HG03460 (cell line): Measurements from ENCODE around the gene MPPED1.

Experiments used
- ATAC-seq: cut with Tn5 transposase; IDR thresholded peaks from one replicate; pipeline ENCODE4 v1.9.1; 2021; ENCODE audit not compliant: unreplicated experiment

Gene MPPED1

GRCh38 chr22:43409800-43410199 lies 2.0 kb upstream of the MPPED1 start:
- no peak for ATAC-seq

DNA sequence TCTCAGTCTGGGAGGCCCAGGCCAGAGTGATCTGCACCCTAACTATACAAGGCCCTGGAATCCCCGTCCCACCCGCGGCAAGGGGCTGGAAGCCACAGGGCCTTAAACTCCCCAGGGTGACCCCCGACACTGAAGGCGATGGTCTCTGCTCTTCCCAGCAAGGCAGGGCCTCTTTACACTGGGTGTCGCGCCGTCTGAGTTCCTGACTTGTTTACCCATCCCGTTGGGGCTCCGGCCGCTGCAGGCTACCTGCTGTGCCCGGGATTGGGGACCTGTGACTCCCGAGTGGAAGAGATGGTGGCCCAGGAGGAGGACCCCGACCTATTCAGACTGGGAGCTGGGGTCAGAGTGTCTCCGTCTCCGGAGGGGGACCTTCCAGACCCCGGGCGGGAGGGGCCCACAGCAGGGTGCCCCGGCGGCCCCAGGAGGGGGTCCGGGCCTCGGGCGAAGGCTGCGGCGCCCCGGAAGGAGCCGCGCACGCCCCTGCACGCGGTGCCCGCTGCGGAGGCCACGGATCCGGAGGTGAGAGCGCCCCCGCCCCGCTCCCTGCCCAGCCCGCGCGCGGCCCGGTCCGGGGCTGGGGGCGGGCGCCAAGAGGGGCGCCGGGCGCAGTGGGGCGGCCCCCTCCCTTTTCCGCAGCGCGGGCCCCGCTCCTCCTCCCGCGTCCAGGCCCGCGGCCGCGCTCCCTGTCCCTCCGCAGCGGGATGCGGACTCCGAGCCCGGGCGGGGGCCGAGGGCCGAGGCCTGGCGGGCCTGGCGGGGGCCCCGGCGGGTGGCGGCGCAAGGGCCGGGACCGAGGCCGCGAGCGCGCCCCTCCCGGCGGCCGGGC lies 560 bp upstream of the MPPED1 start:
- no peak for ATAC-seq

- ATAC-seq: no peak
These were observed 1.3 kb downstream of the MPPED1 start for GRCh38 chr22:43412808-43413795.

- no peak for ATAC-seq
These were observed 2.0 kb downstream of the MPPED1 start for GRCh38 chr22:43413826-43414225.

- ATAC-seq: no peak
These were observed 3.9 kb downstream of the MPPED1 start for GRCh38 chr22:43415681-43416080.

GRCh38 chr22:43417555-43417954 lies 5.7 kb downstream of the MPPED1 start:
- ATAC-seq: no peak

DNA sequence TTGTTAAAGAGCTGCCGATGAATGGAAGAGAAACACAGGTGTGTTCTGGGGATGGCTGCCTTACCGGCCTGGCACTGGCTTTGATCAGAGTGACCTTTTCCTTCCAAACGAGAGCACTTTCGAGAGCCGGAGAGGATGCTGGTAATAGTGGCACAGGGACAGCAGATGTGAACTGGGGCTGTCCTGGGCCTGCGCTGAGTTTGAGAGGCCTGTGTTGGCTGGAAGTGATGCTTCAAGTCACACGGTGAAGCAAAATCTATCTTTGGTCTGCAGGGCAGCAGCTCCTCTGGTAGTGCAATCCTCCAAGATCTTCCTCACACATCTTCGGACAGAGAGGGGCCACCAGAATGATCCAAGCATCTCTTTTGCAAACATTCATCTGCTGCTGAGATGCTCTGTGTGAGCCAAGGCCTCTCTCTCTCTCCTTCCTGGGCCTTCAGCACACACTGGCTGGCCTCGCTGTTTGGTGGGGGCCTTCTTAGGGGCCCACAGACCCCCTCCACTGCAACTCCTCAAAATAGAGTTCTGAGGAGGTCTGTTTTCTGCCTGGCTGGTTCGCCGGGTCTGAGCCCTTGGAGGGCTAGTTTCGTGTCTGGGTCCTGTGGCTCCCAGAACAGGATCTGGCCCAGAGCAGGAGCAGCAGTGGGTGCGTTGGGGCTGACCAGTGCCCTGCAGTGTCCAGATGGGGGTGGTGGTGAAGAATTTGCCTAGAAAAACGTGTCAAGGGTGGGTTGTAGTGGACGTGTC lies 6.4 kb downstream of the MPPED1 start:
- ATAC-seq: no peak

DNA sequence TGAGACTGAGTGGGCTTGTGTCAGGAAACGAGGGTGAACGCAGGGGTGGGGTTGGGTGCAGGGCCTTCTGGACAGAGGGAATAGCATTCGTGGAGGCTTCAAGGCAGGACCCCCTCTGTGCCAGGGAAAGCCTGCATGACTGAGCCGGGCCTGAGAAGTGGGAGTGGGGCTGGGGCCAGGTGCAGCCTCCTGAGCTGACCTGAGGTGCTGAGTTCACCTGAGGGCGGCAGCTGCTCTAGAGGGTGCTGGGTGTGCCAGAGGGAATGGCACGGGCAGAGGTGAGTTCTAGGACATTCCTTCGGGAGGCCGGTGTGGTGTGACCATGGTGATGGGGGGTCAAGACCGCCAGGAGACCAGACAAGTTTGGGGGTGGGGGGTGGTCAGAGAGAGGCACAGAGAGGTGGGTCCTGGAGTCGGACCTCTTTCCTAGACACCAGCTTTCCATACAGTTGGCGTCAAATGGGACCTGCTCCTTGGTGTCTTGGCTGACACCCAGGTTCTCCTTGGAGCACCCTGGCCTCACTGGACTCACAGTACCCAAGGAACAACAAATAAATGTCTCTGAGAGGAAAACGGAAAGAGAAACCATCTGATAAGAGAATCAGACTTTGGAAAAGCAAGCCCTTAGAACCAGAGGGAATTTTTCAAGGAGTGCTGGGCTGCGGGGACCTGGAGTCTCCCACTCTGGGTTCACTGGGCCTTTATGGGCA lies 7.7 kb downstream of the MPPED1 start:
- ATAC-seq: no peak

DNA sequence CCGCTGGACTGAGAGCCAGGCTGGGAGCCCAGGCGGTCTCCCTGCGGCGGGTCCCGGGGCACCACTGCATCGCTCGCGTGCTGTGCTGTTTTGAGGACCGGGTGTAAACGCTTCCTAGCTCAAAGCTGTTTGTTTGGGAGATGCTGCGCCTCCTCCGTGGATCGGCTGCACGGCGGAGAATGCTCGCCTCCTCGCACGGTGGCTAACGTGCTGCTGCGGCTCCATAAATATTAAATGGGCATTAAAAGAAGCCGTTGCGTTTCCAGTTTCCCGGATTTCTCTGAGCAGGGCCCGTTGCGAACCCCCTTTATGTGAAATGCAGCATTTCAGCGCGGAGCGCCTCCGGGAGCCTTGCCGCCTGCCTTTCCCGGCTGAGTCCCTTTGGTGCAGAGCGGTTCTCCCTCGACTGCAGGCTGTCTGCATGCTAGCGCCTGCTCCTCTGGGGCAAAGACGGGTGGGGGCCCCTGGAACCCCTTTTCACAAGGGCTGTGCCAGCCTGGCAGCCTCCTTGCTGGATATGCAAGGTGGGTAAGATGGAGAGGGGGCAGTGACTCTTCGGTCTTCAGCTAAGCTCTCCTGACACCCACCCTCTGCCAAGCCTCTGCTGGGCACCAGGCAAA lies 9.3 kb downstream of the MPPED1 start:
- no peak for ATAC-seq

DNA sequence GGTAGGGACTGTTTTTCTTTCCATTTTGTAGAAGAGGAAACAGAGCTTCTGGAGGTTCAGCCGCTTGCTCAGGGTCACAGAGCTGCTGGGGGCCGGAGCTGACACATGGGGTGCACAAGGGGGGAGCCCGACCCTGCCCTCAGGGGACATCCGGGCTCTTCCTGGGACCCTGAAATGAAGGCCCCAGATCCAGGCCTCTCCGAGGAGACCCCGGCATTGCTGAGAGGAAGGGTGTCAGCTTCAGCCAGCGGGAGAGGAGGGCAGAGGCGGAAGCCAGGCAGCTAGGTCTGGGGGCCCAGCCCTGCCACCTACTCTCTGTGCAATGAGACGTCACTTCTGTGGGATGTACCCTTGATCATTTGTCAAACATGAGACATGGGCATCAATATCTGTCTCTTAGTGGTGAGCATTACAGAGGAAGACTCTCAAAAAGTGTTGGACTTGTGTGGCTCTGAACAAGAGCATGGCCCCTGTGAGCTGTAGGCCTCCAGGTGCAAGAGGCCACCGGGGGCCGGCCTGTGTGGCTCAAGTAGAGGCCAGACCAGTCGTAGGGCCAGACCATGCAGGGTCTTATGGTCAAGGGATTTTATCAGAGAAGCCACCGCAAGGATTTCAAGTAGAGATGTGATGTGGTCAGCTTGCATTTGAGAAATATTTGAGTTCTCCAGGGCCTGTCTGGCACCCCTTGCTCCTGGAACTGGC lies 10.3 kb downstream of the MPPED1 start:
- no peak for ATAC-seq

DNA sequence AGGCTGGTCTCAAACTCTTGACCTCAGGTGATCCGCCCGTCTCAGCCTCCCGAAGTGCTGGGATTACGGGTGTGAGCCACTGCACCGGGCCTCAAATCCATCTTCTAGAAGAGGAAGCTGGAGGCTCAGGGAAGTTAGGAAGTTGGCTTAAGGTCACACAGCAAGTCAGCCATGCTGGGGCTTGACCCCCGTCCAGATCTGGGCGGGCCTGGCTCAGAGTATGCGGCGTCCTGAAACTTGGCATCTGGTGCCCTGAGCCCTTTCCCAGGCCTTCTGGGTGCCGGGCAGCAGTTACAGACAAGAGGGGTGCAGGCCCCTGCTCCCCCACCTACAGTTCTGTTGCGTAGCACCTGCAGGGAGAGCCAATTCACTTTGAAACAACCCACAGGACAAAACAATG lies 11.2 kb downstream of the MPPED1 start:
- ATAC-seq: no peak

GRCh38 chr22:43424201-43424600 lies 12.4 kb downstream of the MPPED1 start:
- no peak for ATAC-seq

DNA sequence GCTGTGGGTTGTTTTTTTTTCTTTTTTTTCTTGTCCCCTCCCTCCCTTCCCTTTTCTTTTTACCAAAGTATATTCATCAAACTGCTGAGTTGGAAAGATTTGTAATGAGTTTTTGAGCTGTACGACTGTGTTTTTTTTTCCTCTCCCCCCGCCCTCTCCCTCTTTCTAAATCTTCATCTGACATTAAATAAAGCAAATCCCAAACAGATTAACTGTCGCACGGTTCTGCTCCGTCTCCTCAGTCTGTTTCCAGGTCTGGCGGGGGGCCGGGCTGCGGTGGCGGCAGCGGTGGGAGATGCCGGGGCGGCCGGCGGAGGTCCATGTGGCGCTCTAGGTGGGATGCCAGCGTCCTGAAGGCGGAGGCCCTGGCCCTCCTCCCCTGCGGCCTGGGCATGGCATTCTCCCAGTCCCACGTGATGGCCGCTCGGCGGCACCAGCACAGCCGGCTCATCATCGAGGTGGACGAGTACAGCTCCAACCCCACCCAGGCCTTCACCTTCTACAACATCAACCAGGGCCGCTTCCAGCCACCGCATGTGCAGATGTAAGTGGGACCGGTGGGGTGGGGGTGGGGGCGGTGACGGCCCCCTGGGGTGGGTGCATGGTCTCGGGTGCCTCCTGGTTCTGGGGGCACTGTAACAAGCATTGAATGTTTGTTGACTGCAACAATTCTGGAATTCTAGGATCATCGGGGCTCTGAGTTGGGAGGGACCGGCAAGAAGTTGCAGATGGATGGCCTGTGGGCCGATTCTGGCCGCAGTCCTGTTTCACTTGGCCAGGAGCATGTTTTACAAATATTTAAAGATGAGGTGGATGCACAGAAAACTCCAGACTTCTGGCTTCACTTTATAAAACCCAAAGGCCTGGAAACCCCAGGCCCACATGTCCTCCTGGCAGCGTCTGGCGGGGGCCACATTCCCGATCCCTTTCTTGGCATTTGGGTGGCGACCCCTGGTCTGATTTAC lies 13.1 kb downstream of the MPPED1 start:
- ATAC-seq: no peak

- ATAC-seq: no peak
These were observed 14.4 kb downstream of the MPPED1 start for GRCh38 chr22:43425976-43426785.

- ATAC-seq: no peak
These were observed 15.0 kb downstream of the MPPED1 start for GRCh38 chr22:43426816-43427215.

DNA sequence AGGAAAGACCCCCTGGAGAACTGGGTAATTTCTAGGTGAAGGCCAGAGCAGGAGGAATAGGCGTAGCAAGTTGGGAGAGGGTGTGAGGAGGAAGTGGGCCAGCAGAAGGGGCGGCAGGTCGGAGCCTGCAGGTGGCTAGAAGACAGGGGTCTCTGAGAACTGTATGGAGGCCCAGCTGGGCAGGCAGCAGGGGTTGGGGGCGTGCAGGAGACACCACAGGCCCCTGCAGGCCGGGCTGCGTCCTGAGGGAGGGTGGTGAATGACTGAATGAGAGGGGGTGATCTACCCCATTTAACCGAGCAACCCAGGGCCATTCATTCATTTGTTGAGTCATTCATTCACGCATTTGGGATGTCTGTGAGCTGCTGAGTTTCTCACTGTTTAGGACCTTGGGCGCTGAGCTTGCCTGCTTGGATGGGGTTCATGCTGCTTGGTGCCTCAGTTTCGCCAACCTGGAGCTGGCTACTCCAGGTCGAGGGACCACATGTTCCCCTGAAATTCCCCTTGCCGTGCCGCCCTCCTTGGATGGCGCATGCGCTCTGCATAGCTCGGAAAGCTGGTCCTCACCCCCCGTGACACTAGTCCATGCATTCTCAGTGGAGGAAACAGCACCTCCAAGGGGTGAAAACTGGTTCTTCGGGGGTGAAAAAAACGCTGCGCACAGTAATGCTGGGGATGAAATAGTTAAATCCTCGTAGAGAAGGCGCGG lies 15.6 kb downstream of the MPPED1 start:
- no peak for ATAC-seq

DNA sequence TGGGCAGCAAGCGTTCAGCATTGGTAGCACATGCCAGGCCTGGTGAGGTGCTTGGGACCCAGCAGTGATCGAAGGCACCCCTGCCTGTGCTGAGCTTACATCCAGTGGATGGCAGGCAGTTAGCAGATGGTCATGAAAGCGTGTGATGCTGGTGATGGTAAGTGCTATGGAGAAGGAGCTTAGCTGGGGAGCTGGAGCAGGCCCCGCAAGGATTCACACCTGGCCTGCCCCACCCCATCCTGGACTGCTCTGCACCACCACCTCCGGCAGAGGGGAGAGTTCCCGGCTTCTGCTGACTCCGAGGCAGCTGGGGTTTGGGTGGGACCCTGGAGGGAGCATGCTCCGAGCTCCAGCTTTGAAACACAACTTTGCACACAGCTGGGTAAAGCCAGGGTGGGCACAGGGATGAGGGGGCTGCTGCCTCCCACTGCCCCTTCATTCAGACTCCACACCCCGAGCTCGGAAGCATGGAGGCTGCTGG lies 16.2 kb downstream of the MPPED1 start:
- no peak for ATAC-seq
